ENCODE results near the gene XPO5. TPM values are rescaled to one million over a fixed set of nuclear protein-coding genes. Genes with fewer than 3 reads are reported as not detected.

XPO5 gene
- total RNA-seq, 2 donors from 2014 or later = 23.1 to 32.3 TPM

DNA sequence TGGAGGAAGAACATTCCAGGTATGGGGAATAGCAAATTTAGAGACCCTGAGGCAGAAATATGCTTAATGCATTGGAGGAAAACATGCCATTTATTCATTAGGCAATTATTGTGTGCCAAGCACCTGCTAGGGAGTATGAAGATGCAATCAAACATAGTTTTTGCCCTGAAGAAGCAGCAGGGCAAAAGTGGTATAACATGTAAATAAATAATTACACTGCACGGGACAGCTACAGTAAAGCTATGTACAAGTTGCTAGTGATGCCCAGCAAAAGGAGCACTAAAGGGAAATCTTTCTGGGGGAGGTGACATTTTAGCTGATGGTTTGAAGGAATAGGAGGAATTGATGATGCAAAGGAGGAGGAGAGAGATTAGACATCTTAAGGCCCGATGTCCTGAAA is 99.1 kb downstream of the XPO5 start:
- TF ChIP-seq, protein P1, sequence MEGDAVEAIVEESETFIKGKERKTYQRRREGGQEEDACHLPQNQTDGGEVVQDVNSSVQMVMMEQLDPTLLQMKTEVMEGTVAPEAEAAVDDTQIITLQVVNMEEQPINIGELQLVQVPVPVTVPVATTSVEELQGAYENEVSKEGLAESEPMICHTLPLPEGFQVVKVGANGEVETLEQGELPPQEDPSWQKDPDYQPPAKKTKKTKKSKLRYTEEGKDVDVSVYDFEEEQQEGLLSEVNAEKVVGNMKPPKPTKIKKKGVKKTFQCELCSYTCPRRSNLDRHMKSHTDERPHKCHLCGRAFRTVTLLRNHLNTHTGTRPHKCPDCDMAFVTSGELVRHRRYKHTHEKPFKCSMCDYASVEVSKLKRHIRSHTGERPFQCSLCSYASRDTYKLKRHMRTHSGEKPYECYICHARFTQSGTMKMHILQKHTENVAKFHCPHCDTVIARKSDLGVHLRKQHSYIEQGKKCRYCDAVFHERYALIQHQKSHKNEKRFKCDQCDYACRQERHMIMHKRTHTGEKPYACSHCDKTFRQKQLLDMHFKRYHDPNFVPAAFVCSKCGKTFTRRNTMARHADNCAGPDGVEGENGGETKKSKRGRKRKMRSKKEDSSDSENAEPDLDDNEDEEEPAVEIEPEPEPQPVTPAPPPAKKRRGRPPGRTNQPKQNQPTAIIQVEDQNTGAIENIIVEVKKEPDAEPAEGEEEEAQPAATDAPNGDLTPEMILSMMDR (IDR thresholded peaks at IDR 0.05) = no peak
- no peaks in the 10 kb centered on the region for H3K4me1 ChIP-seq
- peak overlapping the region; percentile 86 for H3K4me3 ChIP-seq
- H3K27ac ChIP-seq = no peak overlapping the region
- no peak overlapping the region for H3K9ac ChIP-seq (ENCODE audit: low read depth in 2 of 2, low read length in 2 of 2)
- no peaks in the 10 kb centered on the region for H3K36me3 ChIP-seq
- no peaks in the 10 kb centered on the region for H3K9me3 ChIP-seq
- intact Hi-C loops (cut with DNase I) = no loop called here
- H3K27me3 ChIP-seq = no peaks in the 10 kb centered on the region
- DNase-seq = no peak

- DNase-seq = no peak
- Histone ChIP-seq H3K27me3 (no peaks in the 10 kb centered on the region), H3K36me3 (no peaks in the 10 kb centered on the region), H3K4me3 (no peak overlapping the region), H3K9ac (ENCODE audit: low read depth in 2 of 2, low read length in 2 of 2) (no peak overlapping the region), H3K4me1 (no peaks in the 10 kb centered on the region), H3K27ac (no peak overlapping the region), H3K9me3 (no peaks in the 10 kb centered on the region)
- TF ChIP-seq, protein P1 (IDR thresholded peaks at IDR 0.05) = no peak
- intact Hi-C loops (cut with DNase I) = no loop called here
These were observed 100.3 kb downstream of the XPO5 start for GRCh38 chr6:43475516-43475915.

DNA sequence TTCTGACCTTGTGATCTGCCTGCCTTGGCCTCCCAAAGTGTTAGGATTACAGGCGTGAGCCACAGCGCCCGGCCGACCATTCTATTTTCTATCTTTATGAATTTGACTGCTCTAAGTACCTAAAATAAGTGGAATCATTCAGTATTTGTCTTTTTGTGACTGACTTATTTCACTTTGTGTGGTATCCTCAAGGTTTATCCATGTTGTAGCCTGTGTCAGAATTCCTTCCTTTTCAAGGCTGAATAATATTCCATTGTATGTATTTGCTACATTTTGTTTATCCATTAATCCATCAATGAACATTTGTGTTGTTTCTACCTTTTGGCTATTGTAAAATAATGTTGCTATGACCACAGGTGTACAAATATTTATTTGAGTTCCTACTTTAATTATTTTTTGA is 103.3 kb downstream of the XPO5 start:
- DNase-seq = no peak
- Histone ChIP-seq H3K36me3 (no peaks in the 10 kb centered on the region), H3K27me3 (no peaks in the 10 kb centered on the region), H3K4me1 (no peaks in the 10 kb centered on the region), H3K9ac (ENCODE audit: low read depth in 2 of 2, low read length in 2 of 2) (no peak overlapping the region), H3K9me3 (no peaks in the 10 kb centered on the region), H3K27ac (no peak overlapping the region), H3K4me3 (no peak overlapping the region)
- intact Hi-C loops (cut with DNase I) = no loop called here
- TF ChIP-seq, protein P1 (IDR thresholded peaks at IDR 0.05) = no peak

Other genes starting within 250 kb of the XPO5 start
- 10 to 100 TPM; 12.3 TPM for gene ZNF318, start 206.4 kb downstream of the XPO5 start, total RNA-seq
- 10 to 100 TPM; 22.9 to 33.9 TPM for gene ABCC10, start 148.5 kb downstream of the XPO5 start, total RNA-seq
- under 1 TPM; 0.19 to 0.22 TPM for gene DLK2, start 120.5 kb downstream of the XPO5 start, total RNA-seq
- gene TJAP1, start 98.5 kb downstream of the XPO5 start, total RNA-seq = 10 to 100 TPM; 18.6 to 26.4 TPM
- gene LRRC73, start 65.7 kb downstream of the XPO5 start, total RNA-seq = 1 to 10 TPM in 1 of 2 donors, under 1 TPM in 1; 0.77 to 1.1 TPM
- gene YIPF3, start 59.1 kb downstream of the XPO5 start, total RNA-seq = 100 to 1,000 TPM; 121 to 129 TPM
- 10 to 100 TPM; 28.1 to 41.8 TPM for gene POLR1C, start 58.9 kb downstream of the XPO5 start, total RNA-seq
- 10 to 100 TPM; 12.3 to 23.8 TPM for gene POLH, start 147 bp upstream of the XPO5 start, total RNA-seq
- 10 to 100 TPM; 50.0 to 51.7 TPM for gene GTPBP2, start 53.2 kb upstream of the XPO5 start, total RNA-seq
- gene MAD2L1BP, start 59.8 kb upstream of the XPO5 start, total RNA-seq = 10 to 100 TPM; 47.7 to 48.8 TPM
- gene RSPH9, start 69.0 kb upstream of the XPO5 start, total RNA-seq = not detected
- 100 to 1,000 TPM in 1 of 2 donors, 10 to 100 TPM in 1; 83.6 to 120 TPM for gene MRPS18A, start 111.8 kb upstream of the XPO5 start, total RNA-seq
- 100 to 1,000 TPM; 113 to 216 TPM for gene VEGFA, start 194.2 kb upstream of the XPO5 start, total RNA-seq

All from colonic mucosa (tissue), 4 donors.